Stimulated activated CD4-positive, alpha-beta T cell treated with anti-CD3 and anti-CD28 coated beads, Interleukin-2, amount 100 ng/mL, for 4 hours (primary cell): ENCODE data around the gene RAB35.

ENCODE experiments used
- DNase-seq: peaks from one replicate; pipeline ENCODE4 v3.0.0-alpha.2; 2020; ENCODE audit warnings: low read depth

Gene RAB35

DNA sequence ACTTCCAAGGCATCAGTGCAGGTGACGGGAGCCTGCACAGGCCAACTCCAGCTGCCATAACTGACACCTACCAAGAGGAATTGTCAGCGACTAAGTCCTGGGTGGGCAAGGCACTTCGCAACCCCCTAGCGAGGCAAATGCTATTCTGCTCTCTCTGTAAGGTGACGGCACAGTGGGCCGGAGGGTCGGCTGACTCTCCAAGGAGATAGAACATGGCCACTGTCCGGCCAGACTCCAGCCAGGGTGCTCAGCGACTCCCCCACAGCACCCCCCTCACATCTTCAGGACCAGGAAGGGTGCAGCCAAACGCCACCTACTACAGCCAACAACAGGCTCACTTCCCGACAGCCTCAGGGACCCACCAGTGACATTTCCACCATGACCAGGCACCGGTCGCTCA is 13.2 kb downstream of the RAB35 start:
- no peak for DNase-seq

- DNase-seq, result no peak
These were observed 13.6 kb downstream of the RAB35 start for GRCh38 chr12:120103044-120103338.

DNA sequence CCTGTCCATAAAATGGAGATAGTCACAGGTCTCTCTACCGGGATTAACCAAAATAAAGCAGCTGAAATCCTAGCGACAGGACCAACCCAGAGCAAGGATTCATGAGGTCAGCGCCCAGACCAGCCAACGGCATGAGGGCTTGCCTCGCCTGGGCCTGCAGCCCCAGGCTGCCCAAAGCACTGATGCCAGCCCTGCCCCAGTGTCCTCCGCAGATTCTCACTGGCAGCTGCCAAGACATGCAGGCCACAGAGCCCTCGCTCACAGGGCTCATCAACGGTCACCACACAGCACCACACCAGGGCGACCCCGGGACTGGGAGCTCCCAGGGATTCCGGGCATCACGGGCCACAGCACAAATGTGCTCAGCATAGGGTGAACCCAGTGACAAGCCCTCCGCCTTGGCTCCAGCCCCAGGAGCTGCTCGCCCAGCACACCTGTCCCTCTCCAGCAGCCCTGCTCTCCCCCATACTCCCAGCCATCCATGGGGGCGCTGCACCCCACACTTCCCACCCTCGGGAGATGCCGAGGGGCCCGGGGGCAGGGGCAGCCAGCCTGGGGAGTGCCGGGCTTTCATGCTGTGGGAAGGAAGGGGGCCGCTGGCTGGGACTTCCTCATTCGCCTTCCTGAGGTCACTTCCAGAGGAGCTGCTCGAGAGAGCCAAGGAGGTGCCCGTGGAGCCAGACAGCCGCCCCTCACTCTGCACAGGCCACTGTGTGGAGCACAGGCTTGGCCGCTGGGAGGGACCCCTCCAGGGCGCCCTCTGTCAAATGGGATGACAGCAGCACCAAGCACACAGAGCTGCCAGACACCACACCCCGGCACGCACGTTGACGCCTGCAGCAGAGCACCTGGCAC is 14.1 kb downstream of the RAB35 start:
- DNase-seq, result no peak

DNA sequence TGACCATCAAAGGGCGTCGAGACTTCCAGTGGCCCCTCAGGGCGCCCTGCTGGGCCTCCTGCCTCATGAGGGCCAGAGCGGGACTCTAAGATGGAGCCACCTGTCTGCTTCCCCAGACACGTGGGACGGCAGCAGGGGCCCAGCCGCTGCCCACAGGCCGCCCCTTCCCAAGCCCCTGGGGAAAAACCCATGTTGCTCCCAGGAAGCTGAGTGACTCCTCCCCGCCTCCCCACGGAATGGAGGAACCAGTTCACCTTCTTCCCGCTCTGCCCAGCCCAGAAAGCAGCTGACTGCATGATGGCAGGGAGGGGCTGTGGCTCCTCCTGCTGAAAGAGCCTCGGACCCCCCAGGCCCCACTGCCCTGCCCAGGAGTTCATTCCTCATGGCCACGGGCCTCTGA is 14.9 kb downstream of the RAB35 start:
- DNase-seq, result no peak

DNA sequence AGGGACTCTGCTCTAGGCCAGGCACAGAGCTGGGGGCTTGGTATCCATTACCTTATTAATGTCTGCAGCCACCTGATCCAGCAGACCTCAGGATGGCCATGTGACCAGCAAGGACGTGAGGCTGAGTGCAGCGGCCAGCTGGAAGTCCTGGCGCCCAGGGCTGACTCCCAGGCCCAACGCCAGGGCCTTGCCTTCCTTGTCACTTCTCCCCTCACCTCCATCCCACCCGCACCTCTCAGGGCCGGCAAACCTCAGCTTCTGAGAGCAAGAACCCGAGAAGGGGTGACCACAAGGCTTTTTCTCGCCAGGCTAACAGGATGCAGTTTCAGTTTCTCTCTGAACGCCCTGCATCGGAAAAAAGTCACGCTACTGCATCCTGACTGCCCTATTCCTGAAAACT is 15.4 kb downstream of the RAB35 start:
- no peak for DNase-seq

GRCh38 chr12:120100630-120101029 is 15.9 kb downstream of the RAB35 start:
- no peak for DNase-seq

DNA sequence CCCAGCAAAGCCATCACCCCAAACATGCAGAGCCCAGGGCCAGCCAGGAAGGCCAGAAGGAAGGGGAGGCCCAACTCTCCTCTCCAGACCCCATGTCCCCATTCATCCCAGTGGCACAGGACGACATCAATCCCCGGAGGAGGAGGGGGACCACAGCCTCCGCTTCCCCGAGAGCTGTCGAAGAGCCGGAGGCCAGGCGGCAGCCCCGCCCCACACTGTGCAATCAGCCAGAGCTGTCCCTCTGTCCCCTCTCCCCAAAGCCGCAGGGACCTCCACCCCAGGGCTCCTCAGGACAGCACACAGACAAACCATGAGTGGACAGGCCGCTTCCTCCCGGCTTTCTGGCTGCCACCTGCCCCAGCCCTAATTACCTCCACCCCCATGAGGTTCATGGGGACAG is 16.8 kb downstream of the RAB35 start:
- DNase-seq, result no peak

GRCh38 chr12:120098756-120099470 is 17.6 kb downstream of the RAB35 start:
- DNase-seq, result no peak

DNA sequence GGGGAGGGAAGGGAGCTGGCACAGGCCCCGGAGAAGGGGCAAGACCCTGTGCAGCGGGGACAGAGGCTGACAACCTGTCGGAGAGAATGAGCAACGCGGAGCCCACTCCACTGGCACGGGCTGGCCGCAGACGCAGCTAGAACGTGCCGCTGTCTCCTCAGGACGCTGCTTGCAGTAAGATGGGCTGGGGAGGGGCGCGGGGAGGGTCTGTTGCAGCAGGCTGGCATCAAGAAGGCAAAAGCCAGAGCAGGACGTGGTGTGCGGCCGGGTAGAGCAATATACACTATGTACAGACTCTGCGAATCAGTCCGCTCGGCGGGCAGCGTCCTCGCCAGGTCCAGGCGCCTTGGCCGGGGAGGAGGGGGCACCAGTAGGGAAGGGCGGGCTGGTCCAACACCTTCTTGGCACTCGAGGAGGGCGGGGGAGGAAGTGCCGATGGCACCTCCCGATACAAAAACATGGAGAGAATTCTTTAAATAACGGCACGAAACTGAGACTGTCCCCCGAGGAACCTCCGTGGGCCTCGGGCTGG is 19.8 kb downstream of the RAB35 start:
- no peak for DNase-seq

DNA sequence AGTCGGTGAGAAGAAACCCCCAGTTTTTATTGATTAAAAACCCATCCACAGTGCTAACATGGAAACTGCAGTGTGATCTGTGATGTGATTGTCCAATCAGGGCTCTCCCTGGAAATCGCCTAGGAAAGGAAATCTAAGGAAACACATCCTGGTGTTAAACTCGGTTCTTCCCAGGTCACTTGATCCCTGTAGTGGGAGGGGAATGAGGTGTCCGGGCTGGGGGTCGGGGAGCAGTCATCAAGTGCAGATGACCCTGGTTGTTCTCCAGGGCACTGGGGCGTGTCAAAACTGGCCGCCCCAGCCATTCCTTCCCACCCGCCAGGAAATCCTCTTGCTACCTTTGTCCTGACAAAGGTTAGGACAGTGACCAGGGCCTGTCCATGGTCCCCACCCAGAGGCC is 20.8 kb downstream of the RAB35 start:
- no peak for DNase-seq

- DNase-seq, result no peak
These were observed 21.2 kb downstream of the RAB35 start for GRCh38 chr12:120095331-120095730.

GRCh38 chr12:120094485-120094884 is 22.1 kb downstream of the RAB35 start:
- DNase-seq, result no peak

- no peak for DNase-seq
These were observed 22.8 kb downstream of the RAB35 start for GRCh38 chr12:120093592-120094355.

GRCh38 chr12:120093336-120093591 is 23.3 kb downstream of the RAB35 start:
- no peak for DNase-seq

DNA sequence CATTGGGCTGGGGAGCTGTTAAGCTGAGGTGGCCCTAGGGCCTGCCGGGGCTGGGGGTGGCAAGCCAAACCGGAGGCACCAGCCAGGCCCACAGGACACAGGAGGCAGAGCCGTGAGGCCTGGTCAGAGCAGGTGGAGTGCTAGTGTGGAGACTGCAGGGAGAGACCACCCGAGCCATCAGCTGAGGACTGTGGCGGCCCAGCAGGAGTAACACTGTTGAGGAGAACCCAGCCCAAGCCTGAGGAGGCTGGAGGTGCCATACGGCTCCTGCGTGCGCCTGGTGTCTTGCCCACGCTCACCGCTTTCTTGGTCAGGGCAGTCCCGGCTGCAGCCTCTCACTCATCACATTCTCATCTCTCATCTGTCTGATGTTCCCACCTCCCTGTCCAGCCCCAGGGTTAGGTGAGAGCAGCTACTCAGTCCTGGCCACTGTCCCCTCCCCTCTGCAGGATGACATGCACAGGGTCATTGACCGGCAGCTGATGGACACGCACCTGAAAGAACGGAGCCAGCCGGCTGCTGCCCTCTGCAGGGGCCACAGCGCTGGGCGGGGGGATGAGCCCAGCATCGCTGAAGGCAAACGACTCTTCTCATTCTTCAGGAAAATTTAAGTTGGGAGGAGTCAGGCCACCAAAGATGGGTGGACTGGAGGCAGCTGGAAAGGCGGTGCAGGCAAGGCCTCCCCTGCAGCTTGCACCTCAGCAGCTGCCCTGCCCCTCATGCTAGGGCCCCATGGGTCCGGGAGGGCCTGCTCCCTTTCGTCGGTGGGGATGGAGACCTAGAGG is 23.8 kb downstream of the RAB35 start:
- DNase-seq, result no peak

DNA sequence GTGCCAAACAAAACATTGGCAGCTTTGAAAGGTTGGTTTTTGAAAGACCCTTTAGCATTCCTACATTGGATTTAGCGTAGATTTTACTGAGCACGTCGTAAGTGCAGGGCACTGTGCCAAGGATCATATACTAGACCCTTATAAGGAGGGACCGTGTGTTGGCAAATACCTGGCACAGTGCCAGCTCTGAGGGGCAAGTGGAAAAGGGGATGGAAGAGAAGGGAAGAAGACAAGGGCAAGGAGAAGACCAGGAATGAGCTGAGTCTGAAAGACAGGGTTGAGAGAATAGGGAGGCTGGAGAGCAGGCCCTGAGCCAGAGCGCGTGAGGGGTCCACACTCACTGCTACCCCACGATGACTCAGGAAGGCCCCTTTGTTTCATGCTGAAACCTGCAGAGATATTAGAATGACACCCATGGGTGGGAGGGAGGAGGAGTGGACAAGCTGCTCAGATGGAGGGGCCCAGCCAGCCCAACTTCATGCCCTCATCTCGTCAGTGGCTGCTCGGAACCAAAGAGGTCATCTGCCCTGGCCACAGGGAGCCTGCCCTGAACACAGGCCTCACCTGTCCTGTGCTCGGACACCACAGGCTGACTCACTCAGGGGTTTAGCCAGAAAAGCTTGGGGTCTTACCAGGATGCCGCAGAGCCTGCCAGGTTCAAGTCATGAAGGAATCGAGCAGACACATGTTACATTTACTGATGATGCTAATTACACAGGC is 25.0 kb downstream of the RAB35 start:
- no peak for DNase-seq

GRCh38 chr12:120090626-120091295 is 25.8 kb downstream of the RAB35 start:
- DNase-seq, result no peak

DNA sequence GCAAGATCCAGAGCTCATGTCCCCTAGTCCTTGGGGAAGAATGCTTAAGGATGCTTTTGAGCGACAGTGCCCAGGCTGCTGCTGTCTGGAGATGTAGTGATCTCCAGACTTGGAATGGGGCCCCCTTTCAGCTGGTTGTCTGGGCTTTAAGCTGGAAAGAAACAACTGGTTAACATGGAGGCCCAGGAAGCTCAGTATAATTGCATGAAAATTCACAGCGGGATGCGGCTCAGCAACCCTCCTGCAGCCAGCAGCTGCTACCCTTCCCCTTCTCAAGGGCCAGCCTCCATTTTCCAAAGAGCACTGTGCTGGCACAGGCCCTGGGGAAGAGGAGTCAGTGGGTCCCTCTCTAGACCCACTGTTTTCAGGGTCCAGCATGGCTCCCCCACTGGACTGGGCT is 26.3 kb downstream of the RAB35 start:
- DNase-seq, result no peak

GRCh38 chr12:120089796-120090195 is 26.8 kb downstream of the RAB35 start:
- DNase-seq, result no peak

DNA sequence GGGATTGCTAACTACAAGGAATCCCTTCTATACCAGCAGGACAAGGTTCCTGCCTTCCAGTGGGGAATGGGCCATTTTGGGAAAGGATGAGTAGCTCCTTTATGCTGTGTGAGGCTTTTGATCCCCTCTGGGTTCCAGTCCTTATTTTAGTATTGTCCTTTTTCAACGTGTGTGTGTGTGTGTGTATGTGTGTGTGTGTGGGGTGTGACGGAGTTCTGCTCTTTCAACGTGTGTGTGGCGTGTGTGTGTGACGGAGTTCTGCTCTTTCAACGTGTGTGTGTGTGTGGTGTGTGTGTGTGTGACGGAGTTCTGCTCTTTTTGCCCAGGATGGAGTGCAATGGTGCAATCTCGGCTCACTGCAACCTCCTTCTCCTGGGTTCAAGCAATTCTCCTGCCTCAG is 27.4 kb downstream of the RAB35 start:
- no peak for DNase-seq
